ENCODE results near the gene ROR2.
"Not testable (repeated sequence)": the region's sequence is repeated elsewhere in the genome, so short reads cannot be mapped to it uniquely, and the experiment has no call there.

The ROR2 gene

GRCh38 chr9:91547081-91547480 is 402.9 kb downstream of the ROR2 start:
- DNase-seq, result no peak

GRCh38 chr9:91546574-91546973 is 403.5 kb downstream of the ROR2 start:
- no peak for DNase-seq

- no peak for DNase-seq
These were observed 408.3 kb downstream of the ROR2 start for GRCh38 chr9:91541734-91542133.

GRCh38 chr9:91540506-91540905 is 409.5 kb downstream of the ROR2 start:
- DNase-seq, result not testable (repeated sequence)

GRCh38 chr9:91536211-91536691 is 413.8 kb downstream of the ROR2 start:
- peak; percentile 80 for DNase-seq

GRCh38 chr9:91534374-91534773 is 415.7 kb downstream of the ROR2 start:
- DNase-seq, result no peak

GRCh38 chr9:91533382-91533781 is 416.6 kb downstream of the ROR2 start:
- DNase-seq, result no peak

GRCh38 chr9:91532325-91532724 is 417.7 kb downstream of the ROR2 start:
- peak; percentile 8 for DNase-seq

GRCh38 chr9:91530829-91531228 is 419.2 kb downstream of the ROR2 start:
- DNase-seq, result no peak

- DNase-seq, result no peak
These were observed 427.5 kb downstream of the ROR2 start for GRCh38 chr9:91522481-91522880.

GRCh38 chr9:91519520-91520277 is 430.3 kb downstream of the ROR2 start:
- no peak for DNase-seq

GRCh38 chr9:91518462-91518861 is 431.6 kb downstream of the ROR2 start:
- no peak for DNase-seq

- DNase-seq, result no peak
These were observed 432.2 kb downstream of the ROR2 start for GRCh38 chr9:91517801-91518200.

GRCh38 chr9:91517332-91517731 is 432.7 kb downstream of the ROR2 start:
- DNase-seq, result not testable (repeated sequence)

GRCh38 chr9:91516777-91517176 is 433.3 kb downstream of the ROR2 start:
- DNase-seq, result no peak

- no peak for DNase-seq
These were observed 433.9 kb downstream of the ROR2 start for GRCh38 chr9:91516081-91516480.

GRCh38 chr9:91515074-91515687 is 434.8 kb downstream of the ROR2 start:
- DNase-seq, result peak; percentile 59
